ENCODE data around the gene CCR9. TPM values are rescaled to one million over a fixed set of nuclear protein-coding genes. Genes with fewer than 3 reads are reported as not detected.

Gene CCR9
- total and polyA plus RNA-seq, 10 of the 15 experiments (the other 5 are each of a cell fraction or from before 2014, with no cell fraction given), result 0.05 to 3.9 (median 2.4) TPM

- no peak for TF ChIP-seq ZBTB40 (IDR thresholded peaks at IDR 0.05; ENCODE audit: borderline replicate concordance)
- peak in 1 of 2 experiments; percentile 41; a peak in 1 of 4 replicates for TF ChIP-seq IKZF2 (IDR thresholded peaks at IDR 0.05)
- TF ChIP-seq ZNF687 (IDR thresholded peaks at IDR 0.05), result 0 out of 2 replicates have a peak, but pooled peaks have one; percentile 50
- peak; percentile 85 for TF ChIP-seq RUNX3 (IDR thresholded peaks at IDR 0.05; ENCODE audit: low read length)
- TF ChIP-seq LARP7 (IDR thresholded peaks at IDR 0.05), result no peak
- 0 out of 2 replicates have a peak, but pooled peaks have one; percentile 37 for TF ChIP-seq TCF3 (IDR thresholded peaks at IDR 0.05; ENCODE audit: borderline replicate concordance, insufficient read depth, low read depth, low read length)
- no peak for TF ChIP-seq CHD1 (IDR thresholded peaks at IDR 0.05; ENCODE audit: low read depth, low read length)
- TF ChIP-seq PKNOX1 (IDR thresholded peaks at IDR 0.05), result no peak
- TF ChIP-seq PRDM15 (CRISPR knock-in tag; IDR thresholded peaks at IDR 0.05), result no peak
- no peak for TF ChIP-seq NFYB (IDR thresholded peaks at IDR 0.05; ENCODE audit: insufficient read depth, low read depth, low read length)
- no peak for TF ChIP-seq E4F1 (IDR thresholded peaks at IDR 0.05; ENCODE audit: borderline replicate concordance, partially characterized antibody)
- TF ChIP-seq MYC (IDR thresholded peaks at IDR 0.05; ENCODE audit: insufficient read depth, insufficient read length, insufficient replicate concordance, low read length, severe bottlenecking), result no peak
- no peak for TF ChIP-seq KAT2A (conservative IDR thresholded peaks at IDR 0.05; ENCODE audit: control insufficient read depth, low read depth, low read length)
- no peak for TF ChIP-seq CHD4 (IDR thresholded peaks at IDR 0.05)
Observed at GRCh38 chr3:45870099-45870498, 16.2 kb upstream of the CCR9 start (continued).
